ENCODE results near the gene LAIR2. TPM values are rescaled to one million over a fixed set of nuclear protein-coding genes. Genes with fewer than 3 reads are reported as not detected.
A peak's percentile ranks its signal among the peaks of the same experiment; 100 is the strongest.

Gene LAIR2
- polyA plus RNA-seq, 3 donors from 2014 or later, result 77.7 to 463 (median 183) TPM

DNA sequence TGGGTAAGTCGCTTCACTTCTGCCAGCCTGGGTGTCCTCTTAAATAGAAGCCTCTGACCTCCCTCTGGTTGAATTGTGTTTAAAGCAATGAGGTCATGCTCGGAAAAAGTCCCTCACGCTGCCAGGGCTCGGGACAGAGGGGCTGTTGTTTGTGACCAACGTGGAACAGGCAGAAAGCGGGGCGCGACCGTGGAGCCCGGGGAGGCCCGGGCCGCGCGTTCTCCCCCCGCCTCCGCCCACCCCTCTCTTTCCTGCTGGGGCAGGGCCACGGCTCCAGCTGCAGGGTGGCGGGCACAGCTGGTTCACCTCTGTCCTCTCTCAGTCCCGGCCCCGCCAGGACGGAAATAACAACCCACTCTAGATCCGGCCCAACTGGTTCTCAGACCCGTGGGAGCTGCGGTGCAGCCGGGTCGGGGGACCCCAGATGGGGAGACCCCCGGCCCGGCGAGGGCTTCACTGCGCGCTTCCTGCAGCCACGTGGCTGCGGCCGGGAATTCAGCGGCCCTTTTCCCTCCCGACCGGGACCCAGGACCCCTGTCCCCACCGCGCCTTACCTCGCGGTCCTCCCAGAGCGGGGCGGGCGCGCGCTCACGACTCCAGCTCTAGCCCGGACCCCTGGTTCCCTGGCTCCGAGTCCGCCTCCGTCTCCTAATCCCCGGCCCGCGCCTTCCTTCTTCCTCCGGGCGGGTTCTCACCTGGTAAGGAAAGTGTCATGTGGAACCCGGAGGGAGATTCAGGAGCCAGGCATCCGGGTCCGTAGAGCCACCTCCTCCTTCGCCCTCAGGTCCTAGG is 31.4 kb upstream of the LAIR2 start:
- Mint-ChIP-seq H3K9me3 (no peaks in the 10 kb centered on the region), H3K36me3 (no peaks in the 10 kb centered on the region), H3K4me1 (peaks cover 10 to 11% of the 10 kb centered on the region in 2 donors), H3K27me3 (ENCODE audit: low read depth in 3 of 3) (peaks cover 22 to 27% (median 25%) of the 10 kb centered on the region in 3 donors), H3K27ac (no peak overlapping the region), H3K4me3 (peak overlapping the region in 3 of 5 donors; percentile 2 to 47 (median 31))
- no peak for DNase-seq

DNA sequence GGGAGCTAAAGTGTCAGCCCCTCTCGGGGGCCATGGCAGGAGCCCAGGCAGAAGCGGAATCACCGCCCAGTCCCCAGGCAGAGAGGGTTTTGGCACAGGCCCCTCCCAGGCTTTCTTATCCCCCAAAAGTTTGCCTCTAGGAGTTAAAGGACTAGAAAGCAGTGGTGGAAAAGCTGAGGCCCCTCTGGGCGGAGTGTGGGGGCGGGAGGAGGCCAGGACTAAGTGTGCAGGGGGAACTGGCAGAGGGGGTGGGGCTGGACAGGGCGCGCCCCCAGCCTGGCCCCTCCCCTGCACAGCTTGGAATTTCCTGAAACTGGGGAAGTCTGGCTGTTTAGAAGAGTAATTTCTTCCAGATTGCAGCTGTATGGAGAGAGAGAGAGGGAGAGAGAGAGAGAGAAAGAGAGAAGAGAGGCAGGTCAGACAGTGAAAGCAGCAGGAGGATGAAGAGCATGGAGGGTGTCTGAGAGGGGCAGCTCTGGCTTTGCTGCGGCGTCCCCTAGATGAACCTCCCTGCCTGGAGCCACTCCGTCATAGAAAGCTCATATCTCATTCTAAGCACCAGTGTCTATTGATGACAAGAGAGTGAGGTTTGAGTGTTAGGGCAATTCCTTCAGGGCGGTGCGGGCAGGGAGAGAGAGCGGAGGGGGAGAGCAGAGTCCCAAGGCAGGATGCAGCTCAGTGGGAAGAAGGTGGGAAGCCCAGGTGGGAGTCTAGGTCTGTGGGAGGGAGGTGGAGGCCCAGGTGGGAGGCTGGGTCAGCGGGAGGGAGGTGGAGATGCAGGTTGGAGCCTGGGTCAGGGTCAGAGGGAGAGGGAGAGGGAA is 29.4 kb upstream of the LAIR2 start, which contains the start of gene CDC42EP5:
Gene CDC42EP5, minus strand, starts transcription at position 226 of the 821 bp plus-strand sequence. CDS start 7,749 bp downstream, outside the sequence.
- Mint-ChIP-seq H3K27ac (peak within 1 kb of the TSS in 1 of 6 donors; percentile 32), H3K4me1 (peaks cover 10 to 11% of the 10 kb centered on the region in 2 donors), H3K27me3 (ENCODE audit: low read depth in 3 of 3) (peaks cover 21 to 25% (median 23%) of the 10 kb centered on the region in 3 donors), H3K4me3 (peak within 1 kb of the TSS in 1 of 5 donors; percentile 26), H3K36me3 (no peaks in the 10 kb centered on the region), H3K9me3 (no peaks in the 10 kb centered on the region)
- no peak for DNase-seq

DNA sequence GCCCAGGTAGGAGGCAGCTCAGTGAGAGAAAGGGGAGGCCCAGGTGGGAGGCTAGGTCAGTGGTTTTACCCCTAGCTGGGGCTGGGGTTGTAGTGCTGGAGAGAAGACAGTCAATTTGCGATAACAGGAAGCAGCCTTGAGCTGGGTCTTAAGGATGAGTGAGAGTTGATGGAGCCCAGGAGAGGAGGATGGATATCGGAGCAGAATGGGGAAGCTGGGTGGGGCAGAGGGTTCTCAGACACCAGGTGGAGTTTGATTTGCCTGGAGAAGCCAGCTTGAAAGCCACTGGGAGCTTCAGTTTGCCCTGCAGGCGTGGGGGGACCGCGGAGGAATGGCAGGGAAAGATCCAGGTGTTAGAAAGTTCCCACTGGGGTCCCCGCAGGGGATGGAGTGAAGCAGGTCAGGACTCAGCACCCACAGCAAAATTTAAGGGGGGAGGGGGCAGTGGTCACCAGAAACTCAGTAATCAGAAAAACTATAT is 28.7 kb upstream of the LAIR2 start:
- no peaks in the 10 kb centered on the region for H3K36me3 Mint-ChIP-seq
- no peak overlapping the region for H3K27ac Mint-ChIP-seq
- H3K4me1 Mint-ChIP-seq, result peaks cover 13 to 14% of the 10 kb centered on the region in 2 donors
- DNase-seq, result no peak
- no peaks in the 10 kb centered on the region for H3K9me3 Mint-ChIP-seq
- H3K4me3 Mint-ChIP-seq, result no peak overlapping the region
- peaks cover 23 to 27% (median 24%) of the 10 kb centered on the region in 3 donors for H3K27me3 Mint-ChIP-seq (ENCODE audit: low read depth in 3 of 3)

DNA sequence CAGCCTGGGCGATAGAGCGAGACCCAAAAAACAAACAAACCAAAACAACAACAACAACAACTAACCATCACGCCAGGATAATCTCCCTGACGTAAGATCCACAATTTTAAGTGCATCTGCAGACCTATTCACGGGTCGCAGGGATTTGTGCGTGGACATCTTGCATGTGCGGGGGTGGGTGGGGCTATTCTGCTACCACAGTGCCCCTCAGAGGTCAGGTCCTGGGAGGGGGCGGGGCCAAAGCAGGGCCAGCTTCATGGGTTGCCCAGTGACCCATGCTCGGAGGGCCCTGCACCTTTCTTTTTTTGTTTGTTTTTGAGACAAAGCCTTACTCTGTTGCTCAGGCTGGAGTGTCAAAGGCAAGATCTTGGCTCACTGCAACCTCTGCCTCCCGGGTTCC is 26.9 kb upstream of the LAIR2 start:
- Mint-ChIP-seq H3K27ac (no peak overlapping the region), H3K9me3 (no peaks in the 10 kb centered on the region), H3K4me1 (peaks cover 17 to 23% of the 10 kb centered on the region in 2 donors), H3K4me3 (no peak overlapping the region), H3K27me3 (ENCODE audit: low read depth in 3 of 3) (peaks cover 12 to 18% (median 13%) of the 10 kb centered on the region in 3 donors), H3K36me3 (no peaks in the 10 kb centered on the region)
- DNase-seq, result no peak

DNA sequence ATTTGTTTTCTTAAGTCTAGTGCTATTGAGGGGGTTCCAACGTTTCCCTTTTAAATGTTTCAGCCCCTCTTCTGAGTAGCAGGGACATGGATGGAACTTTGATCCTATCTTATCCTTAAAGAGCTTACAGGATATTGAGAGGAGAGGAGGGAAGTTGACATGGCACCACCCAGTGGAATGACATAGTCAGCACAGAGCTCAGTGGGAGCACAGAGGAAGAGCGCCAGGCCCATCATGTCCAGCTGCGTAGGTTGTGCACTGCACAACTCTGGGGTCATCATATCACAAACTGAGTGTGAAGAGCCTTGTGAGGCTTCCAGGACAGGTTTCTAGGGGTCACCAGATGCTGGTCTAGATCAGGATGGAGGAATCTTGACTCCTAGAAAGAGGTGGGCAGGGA is 25.0 kb upstream of the LAIR2 start:
- H3K4me3 Mint-ChIP-seq, result no peak overlapping the region
- DNase-seq, result no peak
- peaks cover 26 to 36% of the 10 kb centered on the region in 2 donors for H3K4me1 Mint-ChIP-seq
- H3K9me3 Mint-ChIP-seq, result no peaks in the 10 kb centered on the region
- no peaks in the 10 kb centered on the region for H3K36me3 Mint-ChIP-seq
- peaks cover 11 to 20% (median 16%) of the 10 kb centered on the region in 3 donors for H3K27me3 Mint-ChIP-seq (ENCODE audit: low read depth in 3 of 3)
- no peak overlapping the region for H3K27ac Mint-ChIP-seq

DNA sequence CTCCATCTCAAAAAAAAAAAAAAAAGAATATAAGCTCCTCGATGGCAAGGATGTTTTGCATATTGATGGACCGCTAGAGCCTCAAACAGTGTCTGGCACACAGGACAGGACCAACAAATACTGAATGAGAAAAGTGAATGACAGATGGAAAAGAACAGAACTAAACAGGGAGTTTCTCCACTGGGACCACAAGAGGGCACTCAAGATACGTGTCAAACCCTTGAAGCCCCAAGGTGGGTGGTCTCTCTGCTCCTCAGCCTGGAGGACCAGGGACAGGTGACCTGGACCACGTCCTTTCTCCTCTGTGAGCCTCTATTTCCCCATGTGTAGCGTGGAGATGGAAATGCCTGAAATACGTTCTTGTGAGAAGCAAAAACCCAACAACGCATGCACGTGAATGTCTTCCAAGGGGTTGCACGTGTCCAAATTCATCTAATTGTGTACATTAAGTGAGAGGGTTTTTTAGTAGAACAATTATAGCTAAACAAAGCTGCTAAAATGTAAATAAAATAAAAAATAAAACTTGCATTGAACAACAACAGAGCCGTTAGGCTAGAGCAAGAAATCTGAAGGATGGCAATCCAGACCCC is 23.9 kb upstream of the LAIR2 start:
- Mint-ChIP-seq H3K27ac (no peak overlapping the region), H3K27me3 (ENCODE audit: low read depth in 3 of 3) (peaks cover 12 to 23% (median 14%) of the 10 kb centered on the region in 3 donors), H3K36me3 (no peaks in the 10 kb centered on the region), H3K4me1 (peaks cover 32 to 48% of the 10 kb centered on the region in 2 donors), H3K9me3 (no peaks in the 10 kb centered on the region), H3K4me3 (peak overlapping the region in 1 of 5 donors; percentile 12)
- peak; percentile 46 to 61 (median 55) for DNase-seq

DNA sequence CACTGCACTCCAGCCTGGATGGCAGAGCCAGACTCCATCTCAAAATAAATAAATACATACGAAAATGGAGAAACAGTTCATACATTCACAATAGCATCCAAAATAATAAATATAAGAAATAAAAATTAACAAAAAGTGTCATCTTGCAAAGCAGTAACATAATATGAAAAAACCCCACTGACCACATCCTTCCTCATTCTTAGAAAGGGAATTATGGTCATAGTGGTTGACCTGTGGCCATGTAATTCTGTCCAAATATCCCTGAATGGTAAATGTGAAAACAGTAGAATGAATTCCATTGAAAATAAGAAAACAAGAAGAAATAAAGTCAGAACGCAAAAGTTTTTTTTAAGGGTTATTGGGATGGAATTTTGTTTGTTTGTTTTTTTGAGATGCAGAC is 22.6 kb upstream of the LAIR2 start:
- Mint-ChIP-seq H3K27ac (no peak overlapping the region), H3K27me3 (ENCODE audit: low read depth in 3 of 3) (peaks cover 14 to 20% (median 14%) of the 10 kb centered on the region in 3 donors), H3K4me3 (peak overlapping the region in 3 of 5 donors; percentile 17 to 36 (median 22)), H3K36me3 (no peaks in the 10 kb centered on the region), H3K9me3 (no peaks in the 10 kb centered on the region), H3K4me1 (peaks cover 32 to 52% of the 10 kb centered on the region in 2 donors)
- DNase-seq, result no peak

DNA sequence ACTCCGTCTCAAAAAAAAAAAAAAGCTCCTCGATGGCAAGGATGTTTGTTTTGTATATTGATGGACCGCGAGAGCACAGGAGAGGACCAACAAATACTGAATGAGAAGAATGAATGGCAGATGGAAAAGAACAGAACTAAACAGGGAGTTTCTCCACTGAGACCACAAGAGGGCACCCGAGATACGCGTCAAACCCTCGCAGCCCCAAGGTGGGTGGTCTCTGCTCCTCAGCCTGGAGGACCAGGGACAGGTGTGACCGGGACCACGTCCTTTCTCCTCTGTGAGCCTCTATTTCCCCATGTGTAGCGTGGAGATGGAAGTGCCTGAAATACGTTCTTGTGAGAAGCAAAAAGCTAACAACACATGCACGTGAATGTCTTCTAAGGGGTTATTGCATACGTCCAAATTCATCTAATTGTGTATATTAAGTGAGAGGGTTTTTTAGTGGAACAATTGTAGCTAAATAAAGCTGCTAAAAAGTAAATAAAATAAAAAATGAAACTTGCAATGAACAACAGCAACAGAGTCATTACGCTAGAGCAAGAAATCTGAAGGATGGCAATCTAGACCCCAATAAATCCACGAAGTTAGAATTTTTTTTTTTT is 21.2 kb upstream of the LAIR2 start:
- peak; percentile 54 to 60 (median 60) for DNase-seq
- no peaks in the 10 kb centered on the region for H3K9me3 Mint-ChIP-seq
- peaks cover 32 to 57% of the 10 kb centered on the region in 2 donors for H3K4me1 Mint-ChIP-seq
- H3K4me3 Mint-ChIP-seq, result peak overlapping the region; percentile 59 to 82 (median 77)
- no peaks in the 10 kb centered on the region for H3K36me3 Mint-ChIP-seq
- H3K27me3 Mint-ChIP-seq (ENCODE audit: low read depth in 3 of 3), result peaks cover 14 to 23% (median 15%) of the 10 kb centered on the region in 3 donors
- peak overlapping the region in 4 of 6 donors; percentile 0 to 69 (median 36) for H3K27ac Mint-ChIP-seq

DNA sequence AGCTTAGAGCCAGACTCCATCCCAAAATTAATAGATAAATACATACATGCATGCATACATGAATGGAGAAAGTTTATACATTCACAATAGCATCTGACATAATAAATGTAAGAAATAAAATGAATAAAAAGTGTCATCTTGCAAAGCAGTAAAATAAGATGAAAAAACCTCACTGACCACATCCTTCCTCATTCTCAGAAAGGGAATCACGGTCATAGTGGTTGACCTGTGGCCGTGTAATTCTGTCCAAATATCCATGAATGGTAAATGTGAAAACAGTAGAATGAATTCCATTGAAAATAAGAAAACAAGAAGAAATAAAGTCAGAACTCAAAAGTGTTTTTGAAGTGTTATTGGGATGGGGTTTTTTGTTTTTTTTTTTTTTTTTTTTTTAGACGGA is 19.7 kb upstream of the LAIR2 start:
- Mint-ChIP-seq H3K4me1 (peaks cover 32 to 57% of the 10 kb centered on the region in 2 donors), H3K27me3 (ENCODE audit: low read depth in 3 of 3) (peaks cover 12 to 20% (median 15%) of the 10 kb centered on the region in 3 donors), H3K4me3 (peak overlapping the region; percentile 55 to 75 (median 64)), H3K9me3 (no peaks in the 10 kb centered on the region), H3K27ac (peak overlapping the region in 2 of 6 donors; percentile 26 to 54), H3K36me3 (no peaks in the 10 kb centered on the region)
- peak in 2 of 3 donors; percentile 42 to 51 for DNase-seq

DNA sequence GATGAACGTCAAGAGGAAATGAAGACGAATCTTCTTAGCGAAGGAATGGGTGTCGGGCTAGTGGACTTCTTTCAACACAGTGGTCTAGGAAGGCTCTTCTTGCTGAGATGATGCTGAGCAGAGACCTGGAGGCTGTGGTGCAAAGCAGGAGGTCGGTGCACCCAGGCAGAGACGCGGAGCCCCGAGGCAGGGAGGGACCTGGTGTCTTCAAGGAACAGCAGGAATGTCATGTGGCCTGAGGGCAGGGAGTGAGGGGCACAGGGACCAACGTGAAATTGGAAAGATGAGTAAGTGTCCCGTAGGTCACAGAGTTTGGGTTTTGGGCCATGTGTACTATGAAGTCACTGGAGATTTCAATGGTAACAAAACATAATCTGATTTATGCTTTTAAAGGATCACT is 18.2 kb upstream of the LAIR2 start:
- DNase-seq, result no peak
- Mint-ChIP-seq H3K27ac (no peak overlapping the region), H3K36me3 (no peaks in the 10 kb centered on the region), H3K9me3 (no peaks in the 10 kb centered on the region), H3K4me3 (no peak overlapping the region), H3K27me3 (ENCODE audit: low read depth in 3 of 3) (peaks cover 5 to 14% (median 12%) of the 10 kb centered on the region in 3 donors), H3K4me1 (peaks cover 27 to 50% of the 10 kb centered on the region in 2 donors)

DNA sequence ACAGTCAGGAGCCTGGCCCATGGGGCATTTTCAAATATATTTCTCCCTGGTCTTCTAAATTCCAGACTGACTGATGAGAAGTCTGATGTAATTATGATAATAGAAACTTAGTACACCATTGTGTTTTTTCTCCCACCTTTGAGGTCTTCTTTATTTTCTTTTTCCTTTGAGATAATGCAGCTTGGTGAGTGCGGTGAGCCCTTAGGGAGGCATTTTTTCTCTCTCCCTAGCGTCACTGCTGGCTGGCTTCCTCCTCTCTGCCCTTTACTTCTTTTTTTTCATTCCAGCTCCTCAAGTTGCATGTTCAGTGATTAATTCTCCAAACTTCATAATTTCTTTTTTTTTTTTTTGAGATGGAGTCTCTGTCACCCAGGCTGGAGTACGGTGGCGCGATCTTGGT is 16.8 kb upstream of the LAIR2 start:
- Mint-ChIP-seq H3K9me3 (no peaks in the 10 kb centered on the region), H3K27ac (no peak overlapping the region), H3K4me1 (peaks cover 18 to 36% of the 10 kb centered on the region in 2 donors), H3K27me3 (ENCODE audit: low read depth in 3 of 3) (peaks cover 5 to 14% (median 12%) of the 10 kb centered on the region in 3 donors), H3K4me3 (peak overlapping the region in 1 of 5 donors; percentile 1), H3K36me3 (no peaks in the 10 kb centered on the region)
- no peak for DNase-seq

DNA sequence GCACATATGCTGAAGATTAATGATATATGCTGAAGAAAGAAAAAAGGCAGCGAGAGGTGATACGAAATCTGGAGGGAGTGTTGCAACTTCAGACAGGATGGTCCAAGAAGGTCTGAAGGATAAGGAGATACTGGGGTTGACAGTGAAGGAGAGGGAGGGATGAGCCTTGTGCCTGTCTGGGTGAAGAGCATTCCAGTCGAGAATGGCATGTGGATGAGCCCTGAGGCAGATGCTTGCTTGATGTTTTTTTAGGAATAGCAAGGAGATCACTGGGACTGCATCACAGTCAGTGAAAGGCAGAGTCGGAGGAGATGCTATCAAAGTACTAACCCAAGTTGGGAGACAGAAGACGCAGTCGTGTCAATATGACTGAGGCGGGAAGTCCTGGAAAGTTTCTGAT is 13.3 kb upstream of the LAIR2 start:
- Mint-ChIP-seq H3K36me3 (no peaks in the 10 kb centered on the region), H3K9me3 (no peaks in the 10 kb centered on the region), H3K4me1 (peaks cover 1 to 5% of the 10 kb centered on the region in 2 donors), H3K27me3 (ENCODE audit: low read depth in 3 of 3) (peaks cover 7 to 15% (median 8%) of the 10 kb centered on the region in 3 donors), H3K27ac (no peak overlapping the region), H3K4me3 (no peak overlapping the region)
- no peak for DNase-seq

DNA sequence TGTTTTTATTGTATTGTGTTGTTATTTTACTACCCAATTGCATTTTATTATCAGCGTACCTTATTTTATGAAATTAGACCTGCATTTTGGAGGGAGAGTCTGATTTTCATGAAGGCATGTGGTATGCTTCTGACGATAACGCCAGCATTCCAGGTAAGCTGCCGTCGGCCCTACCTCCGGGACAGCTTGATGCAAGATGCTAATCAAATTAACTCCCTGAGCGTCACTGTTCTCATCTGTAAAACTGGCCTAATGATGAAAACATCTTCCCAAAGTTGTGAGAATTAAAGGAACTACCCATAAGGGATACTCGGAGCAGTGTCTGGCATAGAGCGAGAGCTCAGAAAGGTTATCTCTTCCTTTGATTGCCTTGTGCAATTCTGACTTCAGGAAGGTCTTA is 12.9 kb upstream of the LAIR2 start:
- Mint-ChIP-seq H3K9me3 (no peaks in the 10 kb centered on the region), H3K27ac (no peak overlapping the region), H3K4me1 (peaks cover 1 to 7% of the 10 kb centered on the region in 2 donors), H3K27me3 (ENCODE audit: low read depth in 3 of 3) (peaks cover 7 to 13% (median 10%) of the 10 kb centered on the region in 3 donors), H3K4me3 (no peak overlapping the region), H3K36me3 (no peaks in the 10 kb centered on the region)
- DNase-seq, result no peak
